HG02571 (cell line): ENCODE results near the gene CKAP5.
"Not testable (repeated sequence)": the region's sequence is repeated elsewhere in the genome, so short reads cannot be mapped to it uniquely, and the experiment has no call there.

Source experiments
- ATAC-seq: cut with Tn5 transposase; IDR thresholded peaks from one replicate; pipeline ENCODE4 v1.9.1; 2021; ENCODE audit warnings: mild to moderate bottlenecking, moderate library complexity; ENCODE audit not compliant: unreplicated experiment

Gene CKAP5

GRCh38 chr11:46855863-46856262 is 9.8 kb upstream of the CKAP5 start:
- ATAC-seq, result no peak

GRCh38 chr11:46855167-46855566 is 9.1 kb upstream of the CKAP5 start:
- ATAC-seq, result no peak

GRCh38 chr11:46850829-46851380 is 4.8 kb upstream of the CKAP5 start:
- ATAC-seq, result no peak

GRCh38 chr11:46849631-46850030 is 3.6 kb upstream of the CKAP5 start:
- no peak for ATAC-seq

GRCh38 chr11:46846510-46846830 is 390 bp upstream of the CKAP5 start:
- no peak for ATAC-seq

- no peak for ATAC-seq
Measured at GRCh38 chr11:46845440-46845739, 690 bp downstream of the CKAP5 start.

- ATAC-seq, result no peak
Measured at GRCh38 chr11:46840116-46840515, 6.0 kb downstream of the CKAP5 start.

- ATAC-seq, result no peak
Measured at GRCh38 chr11:46838501-46838900, 7.6 kb downstream of the CKAP5 start.

GRCh38 chr11:46837860-46838259 is 8.2 kb downstream of the CKAP5 start:
- ATAC-seq, result no peak

GRCh38 chr11:46836870-46837269 is 9.2 kb downstream of the CKAP5 start:
- no peak for ATAC-seq

- ATAC-seq, result no peak
Measured at GRCh38 chr11:46836431-46836830, 9.6 kb downstream of the CKAP5 start.

- ATAC-seq, result no peak
Measured at GRCh38 chr11:46835897-46836296, 10.2 kb downstream of the CKAP5 start.

- ATAC-seq, result no peak
Measured at GRCh38 chr11:46834821-46835220, 11.3 kb downstream of the CKAP5 start.

GRCh38 chr11:46832511-46833214 is 13.4 kb downstream of the CKAP5 start:
- ATAC-seq, result no peak

- ATAC-seq, result no peak
Measured at GRCh38 chr11:46827995-46828394, 18.1 kb downstream of the CKAP5 start.

GRCh38 chr11:46826310-46827044 is 19.6 kb downstream of the CKAP5 start:
- peak; percentile 89 for ATAC-seq

- ATAC-seq, result no peak
Measured at GRCh38 chr11:46808799-46809431, 37.2 kb downstream of the CKAP5 start.

GRCh38 chr11:46801694-46802470 is 44.2 kb downstream of the CKAP5 start:
- no peak for ATAC-seq

GRCh38 chr11:46800177-46800576 is 45.9 kb downstream of the CKAP5 start:
- ATAC-seq, result no peak

GRCh38 chr11:46799725-46800124 is 46.4 kb downstream of the CKAP5 start:
- not testable (repeated sequence) for ATAC-seq

- no peak for ATAC-seq
Measured at GRCh38 chr11:46778416-46778815, 67.7 kb downstream of the CKAP5 start.
